ENCODE results near the gene SULT1B1. TPM values are rescaled to one million over a fixed set of nuclear protein-coding genes. Genes with fewer than 3 reads are reported as not detected.

The SULT1B1 gene
- total and polyA plus RNA-seq, 12 donors, result 0.22 to 2.7 (median 0.44) TPM

- DNase-seq (no peak), ATAC-seq (no peak)
- no peak overlapping the region for H3K27ac ChIP-seq
- intact Hi-C loops (cut with DNase I), result no loop called here
- no peaks in the 10 kb centered on the region for H3K36me3 ChIP-seq
- no peaks in the 10 kb centered on the region for H3K4me1 ChIP-seq
- peaks cover 0 to 4% (median 0%) of the 10 kb centered on the region in 11 donors for H3K9me3 ChIP-seq
- no peaks in the 10 kb centered on the region for H3K27me3 ChIP-seq
- no peak overlapping the region for H3K4me3 ChIP-seq
- no peak for TF ChIP-seq CTCF (IDR thresholded peaks at IDR 0.05)
These were observed 27.5 kb upstream of the SULT1B1 start for GRCh38 chr4:69787879-69788278.

- Histone ChIP-seq H3K36me3 (no peaks in the 10 kb centered on the region), H3K4me3 (no peak overlapping the region), H3K27ac (no peak overlapping the region), H3K9me3 (peaks cover 0 to 6% (median 0%) of the 10 kb centered on the region in 11 donors), H3K27me3 (no peaks in the 10 kb centered on the region), H3K4me1 (no peaks in the 10 kb centered on the region)
- no peak for DNase-seq
- TF ChIP-seq CTCF (IDR thresholded peaks at IDR 0.05), result no peak
- 74 to 80% methylated on average over 1 of the region's 1 CpG for WGBS, 2 donors
- intact Hi-C loops (cut with DNase I), result no loop called here
- no peak for ATAC-seq
These were observed 26.1 kb upstream of the SULT1B1 start for GRCh38 chr4:69786547-69786946.

GRCh38 chr4:69785211-69785831 is 24.9 kb upstream of the SULT1B1 start:
- H3K36me3 ChIP-seq, result no peaks in the 10 kb centered on the region
- H3K27me3 ChIP-seq, result no peaks in the 10 kb centered on the region
- no peak for TF ChIP-seq CTCF (IDR thresholded peaks at IDR 0.05)
- ATAC-seq (no peak), DNase-seq (no peak)
- H3K9me3 ChIP-seq, result peaks cover 0 to 6% (median 0%) of the 10 kb centered on the region in 11 donors
- H3K4me3 ChIP-seq, result no peak overlapping the region
- intact Hi-C loops (cut with DNase I), result no loop called here
- no peak overlapping the region for H3K27ac ChIP-seq
- no peaks in the 10 kb centered on the region for H3K4me1 ChIP-seq
- 67 to 79% methylated on average over 1 of the region's 1 CpG for WGBS, 2 donors

GRCh38 chr4:69782651-69783310 is 22.4 kb upstream of the SULT1B1 start:
- 90 to 91% methylated on average over 15 of the region's 15 CpGs for WGBS, 2 donors
- intact Hi-C loops (cut with DNase I), result no loop called here

More at GRCh38 chr4:69782651-69783310, 22.4 kb upstream of the SULT1B1 start:
- H3K27ac ChIP-seq, result no peak overlapping the region
- ATAC-seq, result no peak
- peaks cover 0 to 6% (median 0%) of the 10 kb centered on the region in 11 donors for H3K9me3 ChIP-seq
- DNase-seq, result no peak
- no peak overlapping the region for H3K4me3 ChIP-seq
- H3K27me3 ChIP-seq, result no peaks in the 10 kb centered on the region
- H3K4me1 ChIP-seq, result no peaks in the 10 kb centered on the region
- no peaks in the 10 kb centered on the region for H3K36me3 ChIP-seq
- no peak for TF ChIP-seq CTCF (IDR thresholded peaks at IDR 0.05)
